Lower leg skin (tissue), 4 donors: ENCODE measurements around the gene NDUFB10. TPM values are rescaled to one million over a fixed set of nuclear protein-coding genes. Genes with fewer than 3 reads are reported as not detected.
"Not testable (repeated sequence)": the region's sequence is repeated elsewhere in the genome, so short reads cannot be mapped to it uniquely, and the experiment has no call there.

Experiments used
- DNase-seq, 2 donors: peaks; one replicate each; pipeline ENCODE4 v3.0.0-alpha.2; 2019; ENCODE audit warnings: low spot score in 2 of 2
- H3K4me3 ChIP-seq: fragments of 200-600 bp; sonication (generic); 2 replicates; pipeline ENCODE4 v1.5.1; 2017; ENCODE audit warnings: mild to moderate bottlenecking, low read depth; ENCODE audit not compliant: poor library complexity, severe bottlenecking
- POLR2A ChIP-seq, 2 donors: fragments of 450-650 bp; IDR thresholded peaks; one replicate each; pipeline ENCODE4 v1.6.1; 2016 to 2017; ENCODE audit warnings: antibody characterized with exemption in 2 of 2, mild to moderate bottlenecking in 1 of 2, moderate library complexity in 1 of 2
- WGBS, 2 donors: methylation state at CpG; one replicate each; pipeline ENCODE4 v1.1.5; 2018; 5-methylcytosine and 5-hydroxymethylcytosine counted together
- intact Hi-C: fragments of 100-400 bp; cut with DNase I; formaldehyde crosslinking; loops from one replicate; pipeline ENCODE4 v1.15.0; 2023; ENCODE audit warnings: low total_unique reads
- total RNA-seq, 4 donors: library from RNA; depleted of rRNA; stranded (reverse); fragments of >200 nt; gene quantifications; one replicate each; pipeline ENCODE4 v1.1.0, GENCODE V29; 2016
- TF ChIP-seq, protein P1 (sequence below), 3 donors: fragments of 450-650 bp; IDR thresholded peaks; one replicate each; pipeline ENCODE4 v1.5.1; 2016; ENCODE audit warnings: antibody characterized with exemption in 3 of 3, mild to moderate bottlenecking in 3 of 3, moderate library complexity in 2 of 3

NDUFB10 gene
- total RNA-seq, 4 donors from 2014 or later, result 183 to 245 (median 217) TPM

- DNase-seq, result no peak
- H3K4me3 ChIP-seq, result no peak overlapping the region
- intact Hi-C loops, result no loop called here
- no peak for TF ChIP-seq POLR2A (IDR thresholded peaks at IDR 0.05)
- TF ChIP-seq, protein P1, sequence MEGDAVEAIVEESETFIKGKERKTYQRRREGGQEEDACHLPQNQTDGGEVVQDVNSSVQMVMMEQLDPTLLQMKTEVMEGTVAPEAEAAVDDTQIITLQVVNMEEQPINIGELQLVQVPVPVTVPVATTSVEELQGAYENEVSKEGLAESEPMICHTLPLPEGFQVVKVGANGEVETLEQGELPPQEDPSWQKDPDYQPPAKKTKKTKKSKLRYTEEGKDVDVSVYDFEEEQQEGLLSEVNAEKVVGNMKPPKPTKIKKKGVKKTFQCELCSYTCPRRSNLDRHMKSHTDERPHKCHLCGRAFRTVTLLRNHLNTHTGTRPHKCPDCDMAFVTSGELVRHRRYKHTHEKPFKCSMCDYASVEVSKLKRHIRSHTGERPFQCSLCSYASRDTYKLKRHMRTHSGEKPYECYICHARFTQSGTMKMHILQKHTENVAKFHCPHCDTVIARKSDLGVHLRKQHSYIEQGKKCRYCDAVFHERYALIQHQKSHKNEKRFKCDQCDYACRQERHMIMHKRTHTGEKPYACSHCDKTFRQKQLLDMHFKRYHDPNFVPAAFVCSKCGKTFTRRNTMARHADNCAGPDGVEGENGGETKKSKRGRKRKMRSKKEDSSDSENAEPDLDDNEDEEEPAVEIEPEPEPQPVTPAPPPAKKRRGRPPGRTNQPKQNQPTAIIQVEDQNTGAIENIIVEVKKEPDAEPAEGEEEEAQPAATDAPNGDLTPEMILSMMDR (IDR thresholded peaks at IDR 0.05), result no peak
- 32 to 34% methylated on average over 12 to 14 of the region's 14 CpGs for WGBS, 2 donors
These were observed 546 bp upstream of the NDUFB10 start for GRCh38 chr16:1958715-1959268.

DNA sequence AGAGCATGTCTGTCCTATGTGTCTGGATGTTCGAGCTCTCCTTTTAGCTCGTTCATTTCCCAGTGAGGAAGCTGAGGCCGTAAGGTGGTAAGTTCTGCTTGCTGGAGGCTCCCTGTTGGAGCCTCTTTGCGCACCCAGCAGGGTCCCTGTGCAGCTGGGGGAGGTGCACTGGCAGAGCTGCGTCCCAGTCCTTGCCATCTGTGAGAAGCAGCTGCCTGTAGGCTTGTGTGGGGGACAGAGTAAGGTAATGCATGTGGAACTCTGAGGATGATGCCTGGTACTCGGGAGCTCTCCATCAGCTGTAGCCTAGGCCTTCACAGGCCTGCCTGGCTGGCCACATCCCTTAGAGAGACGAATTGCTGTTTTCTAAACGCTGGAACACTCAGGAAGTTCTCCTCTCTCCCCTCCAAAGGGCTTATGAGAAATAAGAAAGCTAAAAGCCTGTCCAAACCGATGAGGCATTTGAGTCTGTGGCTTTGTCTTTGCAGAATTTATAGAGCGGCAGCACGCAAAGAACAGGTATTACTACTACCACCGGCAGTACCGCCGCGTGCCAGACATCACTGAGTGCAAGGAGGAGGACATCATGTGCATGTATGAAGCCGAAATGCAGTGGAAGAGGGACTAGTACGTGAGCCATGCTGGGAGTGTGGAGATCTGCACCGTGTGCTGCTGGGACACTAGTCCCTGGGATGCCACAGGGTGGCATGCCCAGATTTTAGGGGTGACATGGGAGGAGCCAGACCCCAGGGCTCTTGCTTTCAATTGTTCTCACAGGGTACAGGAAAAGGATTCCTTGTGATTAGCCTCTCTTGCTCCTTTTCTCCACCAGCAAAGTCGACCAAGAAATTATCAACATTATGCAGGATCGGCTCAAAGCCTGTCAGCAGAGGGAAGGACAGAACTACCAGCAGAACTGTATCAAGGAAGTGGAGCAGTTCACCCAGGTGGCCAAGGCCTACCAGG is 1.6 kb downstream of the NDUFB10 start:
- intact Hi-C loops, result no loop called here
- DNase-seq, result no peak
- 40 to 48% methylated on average over 19 of the region's 20 CpGs for WGBS, 2 donors
- TF ChIP-seq POLR2A (IDR thresholded peaks at IDR 0.05), result no peak
- TF ChIP-seq, protein P1 (IDR thresholded peaks at IDR 0.05), result no peak
- H3K4me3 ChIP-seq, result no peak overlapping the region

DNA sequence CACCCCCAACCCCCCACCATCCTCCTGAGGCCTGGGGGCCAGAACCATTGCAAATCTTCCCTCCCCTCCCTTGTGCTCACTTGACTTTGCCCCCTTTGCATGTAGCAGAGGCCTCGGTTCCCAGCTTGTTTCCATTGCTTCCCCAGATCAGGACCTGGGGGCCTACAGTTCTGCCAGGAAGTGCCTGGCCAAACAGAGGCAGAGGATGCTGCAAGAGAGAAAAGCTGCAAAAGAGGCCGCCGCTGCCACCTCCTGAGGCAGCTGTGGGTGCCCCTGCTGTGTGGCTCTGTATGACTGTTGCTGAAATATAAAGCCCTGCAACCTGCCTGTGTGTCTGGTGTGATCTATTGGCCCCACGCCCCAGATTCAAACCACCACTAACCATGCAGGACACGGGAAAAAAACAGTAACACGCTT is 2.3 kb downstream of the NDUFB10 start:
- DNase-seq, result no peak
- intact Hi-C loops, result no loop called here
- TF ChIP-seq POLR2A (IDR thresholded peaks at IDR 0.05), result no peak
- TF ChIP-seq, protein P1 (IDR thresholded peaks at IDR 0.05), result no peak
- 64 to 66% methylated on average over 6 of the region's 6 CpGs for WGBS, 2 donors
- no peak overlapping the region for H3K4me3 ChIP-seq

DNA sequence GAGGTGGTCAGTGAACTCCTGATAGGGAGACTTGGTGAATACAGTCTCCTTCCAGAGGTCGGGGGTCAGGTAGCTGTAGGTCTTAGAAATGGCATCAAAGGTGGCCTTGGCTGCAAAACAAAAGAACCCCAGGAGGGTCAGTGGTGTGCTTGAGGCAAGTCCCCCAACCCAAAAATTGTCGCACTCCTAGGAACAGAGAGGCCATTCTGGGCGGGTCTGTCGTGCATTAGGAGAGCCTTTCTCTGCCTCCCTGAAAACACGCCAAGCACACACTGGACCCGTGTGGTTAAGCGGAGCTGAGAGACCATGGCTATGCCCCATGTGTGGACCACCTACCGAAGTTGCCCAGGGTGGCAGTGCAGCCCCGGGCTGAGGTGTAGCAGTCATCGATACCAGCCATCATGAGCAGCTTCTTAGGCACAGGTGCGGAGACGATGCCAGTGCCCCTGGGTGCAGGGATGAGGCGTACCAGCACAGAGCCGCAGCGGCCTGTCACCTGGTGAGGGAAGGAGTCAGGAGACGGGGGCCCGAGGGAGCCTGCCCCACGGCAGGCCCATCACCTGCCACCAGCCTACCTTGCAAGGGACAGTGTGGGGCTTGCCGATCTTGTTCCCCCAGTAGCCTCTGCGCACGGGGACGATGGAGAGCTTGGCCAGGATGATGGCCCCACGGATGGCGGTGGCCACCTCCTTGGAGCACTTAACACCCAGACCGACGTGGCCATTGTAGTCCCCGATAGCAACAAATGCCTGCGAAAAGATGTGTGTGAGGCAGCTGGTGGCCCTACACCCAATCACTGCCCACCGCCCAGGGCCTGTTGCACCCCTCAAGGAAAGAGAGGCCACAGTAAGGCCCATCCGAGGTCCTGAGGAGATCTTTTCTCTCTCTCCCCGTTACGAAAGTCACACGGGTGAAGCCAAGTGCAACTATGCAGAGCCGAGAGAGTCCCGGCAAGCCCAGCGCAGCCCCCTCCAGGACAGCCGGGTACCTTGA is 3.1 kb downstream of the NDUFB10 start:
- H3K4me3 ChIP-seq, DNase-seq, intact Hi-C loops: not testable (repeated sequence)
- 84 to 88% methylated on average over 28 to 37 of the region's 37 CpGs for WGBS, 2 donors

GRCh38 chr16:1963806-1964505 is 4.6 kb downstream of the NDUFB10 start:
- intact Hi-C loops, result no loop called here
- TF ChIP-seq, protein P1 (IDR thresholded peaks at IDR 0.05), result no peak
- no peak for TF ChIP-seq POLR2A (IDR thresholded peaks at IDR 0.05)
- H3K4me3 ChIP-seq, result peak overlapping the region; percentile 90
- peak in 1 of 2 donors; percentile 89 for DNase-seq
- 17 to 24% methylated on average over 33 to 37 of the region's 44 CpGs for WGBS, 2 donors
